Activated CD8-positive, alpha-beta T cell treated with anti-CD3 and anti-CD28 coated beads for 36 hours (primary cell): ENCODE measurements around the gene ITSN2. TPM values are rescaled to one million over a fixed set of nuclear protein-coding genes. Genes with fewer than 3 reads are reported as not detected.
"Not testable (repeated sequence)": the region's sequence is repeated elsewhere in the genome, so short reads cannot be mapped to it uniquely, and the experiment has no call there.

Experiments used
- ATAC-seq: fragments of 200-7000 bp; cut with Tn5 transposase; one replicate; pipeline ENCODE4 v1.10.0; 2021; ENCODE audit warnings: mild to moderate bottlenecking, moderate library complexity
- CTCF ChIA-PET: fragments of 350-600 bp; sonication (Branson Sonifier 250); formaldehyde crosslinking; loops from one replicate; lab custom pipeline; 2021; ENCODE audit warnings: antibody characterized with exemption; lab: Charles Lee
- POLR2A ChIA-PET: fragments of 350-600 bp; sonication (Branson Sonifier 250); formaldehyde crosslinking; loops from one replicate; lab custom pipeline; 2021; ENCODE audit warnings: antibody characterized with exemption; lab: Charles Lee
- DNase-seq: peaks from one replicate; pipeline ENCODE4 v3.0.0-alpha.2; 2020
- H3K27ac Mint-ChIP-seq: one replicate; pipeline ENCODE4 v1.8.0; 2021; ENCODE audit warnings: mild to moderate bottlenecking, mixed read lengths
- H3K27me3 Mint-ChIP-seq: one replicate; pipeline ENCODE4 v1.8.0; 2021; ENCODE audit warnings: mixed read lengths
- H3K36me3 Mint-ChIP-seq: one replicate; pipeline ENCODE4 v1.8.0; 2021; ENCODE audit warnings: low read depth, mixed read lengths
- H3K4me1 Mint-ChIP-seq: one replicate; pipeline ENCODE4 v1.8.0; 2021; ENCODE audit warnings: low read depth, mixed read lengths
- H3K4me3 Mint-ChIP-seq: one replicate; pipeline ENCODE4 v1.8.0; 2021; ENCODE audit warnings: mild to moderate bottlenecking, moderate library complexity, mixed read lengths
- H3K9me3 Mint-ChIP-seq: one replicate; pipeline ENCODE4 v1.8.0; 2021; ENCODE audit warnings: mixed read lengths
- CTCF ChIP-seq: fragments of 200-600 bp; IDR thresholded peaks from one replicate; pipeline ENCODE4 v1.8.0; 2022; ENCODE audit warnings: antibody characterized with exemption, mild to moderate bottlenecking
- intact Hi-C: fragments of 100-400 bp; cut with micrococcal nuclease; formaldehyde crosslinking; loops from one replicate; pipeline ENCODE4 v1.10.0; 2022
- total RNA-seq, 2 experiments: library from RNA; stranded (reverse); gene quantifications; one replicate each; pipeline ENCODE4 v1.2.3, GENCODE V29; 2021

Gene ITSN2
- total RNA-seq, 2 experiments from 2014 or later: 44.0 to 48.6 TPM

- CTCF ChIA-PET: no interaction called here
- H3K4me3 Mint-ChIP-seq: no peak overlapping the region
- intact Hi-C loops: no loop called here
- H3K36me3 Mint-ChIP-seq: no peaks in the 10 kb centered on the region
- peaks cover 11% of the 10 kb centered on the region for H3K4me1 Mint-ChIP-seq
- H3K27me3 Mint-ChIP-seq: no peaks in the 10 kb centered on the region
- no peaks in the 10 kb centered on the region for H3K9me3 Mint-ChIP-seq
- H3K27ac Mint-ChIP-seq: no peak overlapping the region
- no peak for TF ChIP-seq CTCF
- DNase-seq: no peak
- POLR2A ChIA-PET: no interaction called here
- no peak for ATAC-seq
Measured at GRCh38 chr2:24363301-24363700, 3.0 kb upstream of the ITSN2 start.

GRCh38 chr2:24362253-24362652 lies 1.9 kb upstream of the ITSN2 start:
- Mint-ChIP-seq H3K4me1 (peaks cover 15% of the 10 kb centered on the region), H3K27ac (no peak overlapping the region), H3K9me3 (no peaks in the 10 kb centered on the region), H3K4me3 (no peak overlapping the region), H3K36me3 (peaks cover under 1% of the 10 kb centered on the region), H3K27me3 (no peaks in the 10 kb centered on the region)
- DNase-seq (no peak), ATAC-seq (no peak)
- CTCF ChIA-PET: no interaction called here
- intact Hi-C loops: no loop called here
- no peak for TF ChIP-seq CTCF
- POLR2A ChIA-PET: no interaction called here

- Mint-ChIP-seq H3K9me3 (peaks cover 3% of the 10 kb centered on the region), H3K27ac (peak overlapping the region; percentile 91), H3K4me1 (peaks cover 21% of the 10 kb centered on the region), H3K4me3 (peak overlapping the region; percentile 84), H3K36me3 (peaks cover 7% of the 10 kb centered on the region), H3K27me3 (no peaks in the 10 kb centered on the region)
- intact Hi-C loops: no loop called here
- ATAC-seq: no peak
- ChIA-PET CTCF (interaction anchor here (0.7 kb wide), 1 partner anchor 197 kb away, joined by 3 read pairs; no protein-coding TSS in a partner anchor), POLR2A (interaction anchor here (0.7 to 3.5 kb wide), 6 partner anchors 9 to 284 kb away, joined by 3 to 15 read pairs (median 4); no protein-coding TSS in a partner anchor)
- DNase-seq: no peak
- no peak for TF ChIP-seq CTCF
Measured at GRCh38 chr2:24360963-24361330, 611 bp upstream of the ITSN2 start.

GRCh38 chr2:24359129-24360049 lies 947 bp downstream of the ITSN2 start:
- Mint-ChIP-seq H3K9me3 (peaks cover 3% of the 10 kb centered on the region), H3K4me3 (peak overlapping the region; percentile 84), H3K4me1 (peaks cover 33% of the 10 kb centered on the region), H3K27ac (peak overlapping the region; percentile 90), H3K27me3 (no peaks in the 10 kb centered on the region), H3K36me3 (peaks cover 7% of the 10 kb centered on the region)
- CTCF ChIA-PET: interaction anchor here (1.1 to 1.4 kb wide), 3 partner anchors 12 to 275 kb away, joined by 3 read pairs; partner anchors contain the start of gene TP53I3
- ATAC-seq (peak; percentile 10), DNase-seq (peak; percentile 74)
- intact Hi-C loops: no loop called here
- TF ChIP-seq CTCF: no peak
- POLR2A ChIA-PET: interaction anchor here (0.5 to 3.5 kb wide), 5 partner anchors 11 to 608 kb away, joined by 3 to 15 read pairs (median 3); no protein-coding TSS in a partner anchor

- H3K27ac Mint-ChIP-seq, intact Hi-C loops, CTCF ChIA-PET, DNase-seq, H3K27me3 Mint-ChIP-seq, H3K9me3 Mint-ChIP-seq, H3K36me3 Mint-ChIP-seq, ATAC-seq: not testable (repeated sequence)
- Mint-ChIP-seq H3K4me1 (peaks cover 47% of the 10 kb centered on the region), H3K4me3 (peak overlapping the region; percentile 84)
- POLR2A ChIA-PET: interaction anchor here (0.9 kb wide), 1 partner anchor 435 kb away, joined by 3 read pairs; the partner anchor contains the start of genes CENPO and PTRHD1
Measured at GRCh38 chr2:24357767-24358166, 2.6 kb downstream of the ITSN2 start.

GRCh38 chr2:24357115-24357514 lies 3.2 kb downstream of the ITSN2 start:
- POLR2A ChIA-PET, H3K9me3 Mint-ChIP-seq, intact Hi-C loops, H3K27ac Mint-ChIP-seq, H3K36me3 Mint-ChIP-seq, DNase-seq, CTCF ChIA-PET, ATAC-seq, H3K27me3 Mint-ChIP-seq, H3K4me3 Mint-ChIP-seq: not testable (repeated sequence)
- H3K4me1 Mint-ChIP-seq: peaks cover 51% of the 10 kb centered on the region
